OCI-LY3 (cell line): ENCODE results near the gene INF2.

Experiments used
- H2AFZ ChIP-seq: fragments of 200-600, 300-600 bp; shearing (Covaris generic); 2 replicates; pipeline ENCODE4 v1.6.0; 2014; ENCODE audit warnings: antibody characterized with exemption, low read depth, low read length
- H3K27ac ChIP-seq: fragments of 200-600, 300-600 bp; sonication (generic); 2 replicates; pipeline ENCODE4 v1.5.1; 2014; ENCODE audit warnings: mild to moderate bottlenecking, low read length, moderate library complexity, mixed read lengths
- H3K27me3 ChIP-seq: fragments of 200-600, 300-600 bp; sonication (generic); 2 replicates; pipeline ENCODE4 v1.6.1; 2014; ENCODE audit warnings: low read depth, low read length, mixed read lengths
- H3K36me3 ChIP-seq: fragments of 200-600, 300-600 bp; sonication (generic); replicated peaks from 2 replicates; pipeline ENCODE3; 2014; ENCODE audit warnings: low read depth, low read length, mixed read lengths
- H3K4me1 ChIP-seq: fragments of 300-600, 200-600 bp; sonication (generic); 2 replicates; pipeline ENCODE4 v1.6.1; 2014; ENCODE audit warnings: low read length, mixed read lengths
- H3K4me2 ChIP-seq: fragments of 200-600, 300-600 bp; sonication (generic); 2 replicates; pipeline ENCODE4 v1.6.1; 2014; ENCODE audit warnings: low read length, mixed read lengths
- H3K4me3 ChIP-seq: fragments of 300-600, 200-600 bp; sonication (generic); 2 replicates; pipeline ENCODE4 v1.5.1; 2014; ENCODE audit warnings: antibody characterized with exemption, mild to moderate bottlenecking, low read length, moderate library complexity
- H3K79me2 ChIP-seq: fragments of 300-600, 200-600 bp; shearing (Covaris generic); 2 replicates; pipeline ENCODE4 v1.6.1; 2014; ENCODE audit warnings: mild to moderate bottlenecking, low read length, mixed read lengths
- H3K9ac ChIP-seq: fragments of 300-600, 200-600 bp; shearing (Covaris generic); 2 replicates; pipeline ENCODE4 v1.6.0; 2014; ENCODE audit warnings: mild to moderate bottlenecking, low read length, moderate library complexity
- H3K9me3 ChIP-seq: fragments of 200-600, 300-600 bp; shearing (Covaris generic); 2 replicates; pipeline ENCODE4 v1.6.1; 2014; ENCODE audit warnings: low read length, mixed read lengths; ENCODE audit not compliant: insufficient read depth
- H4K20me1 ChIP-seq: fragments of 200-600, 300-600 bp; sonication (generic); 2 replicates; pipeline ENCODE4 v1.6.1; 2016; ENCODE audit warnings: low read length, mixed read lengths; ENCODE audit not compliant: insufficient read depth
- EZH2phosphoT487 ChIP-seq: fragments of 200-600 bp; shearing (Covaris generic); IDR thresholded peaks from 2 replicates; pipeline ENCODE4 v1.6.1; 2018; ENCODE audit warnings: antibody characterized with exemption, mixed run types, low read depth
- TF ChIP-seq, protein P1 (sequence below): fragments of 200-600, 300-600 bp; sonication (generic); IDR thresholded peaks from 2 replicates; pipeline ENCODE4 v1.5.1; 2014; ENCODE audit warnings: antibody characterized with exemption, low read length, low read depth

Gene INF2

DNA sequence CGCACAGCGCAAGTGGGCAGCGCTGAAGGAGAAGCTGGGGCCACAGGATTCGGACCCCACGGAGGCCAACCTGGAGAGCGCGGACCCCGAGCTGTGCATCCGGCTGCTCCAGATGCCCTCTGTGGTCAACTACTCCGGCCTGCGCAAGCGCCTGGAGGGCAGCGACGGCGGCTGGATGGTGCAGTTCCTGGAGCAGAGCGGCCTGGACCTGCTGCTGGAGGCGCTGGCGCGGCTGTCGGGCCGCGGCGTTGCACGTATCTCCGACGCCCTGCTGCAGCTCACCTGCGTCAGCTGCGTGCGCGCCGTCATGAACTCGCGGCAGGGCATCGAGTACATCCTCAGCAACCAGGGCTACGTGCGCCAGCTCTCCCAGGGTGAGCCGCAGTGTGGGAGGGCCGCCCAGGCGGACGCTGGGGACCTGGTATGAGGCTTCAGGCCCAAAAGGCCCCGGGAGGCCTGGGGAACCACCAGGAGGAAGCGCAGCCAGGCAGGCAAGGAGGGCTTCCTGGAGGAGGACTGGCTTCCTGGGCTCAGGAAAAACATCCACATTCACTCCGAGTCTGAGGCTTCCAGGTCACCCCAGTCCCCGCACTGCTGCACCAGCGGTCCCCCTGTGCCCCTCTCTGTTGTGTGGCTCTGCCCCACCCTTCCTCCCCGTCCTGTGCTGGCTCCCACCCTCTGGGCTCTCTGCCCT is 12.1 kb downstream of the INF2 start:
- H3K27me3 ChIP-seq: no peaks in the 10 kb centered on the region
- no peaks in the 10 kb centered on the region for H3K79me2 ChIP-seq
- no peaks in the 10 kb centered on the region for H3K9me3 ChIP-seq
- H3K4me2 ChIP-seq: no peak overlapping the region
- H2AFZ ChIP-seq: no peak overlapping the region
- TF ChIP-seq, protein P1, sequence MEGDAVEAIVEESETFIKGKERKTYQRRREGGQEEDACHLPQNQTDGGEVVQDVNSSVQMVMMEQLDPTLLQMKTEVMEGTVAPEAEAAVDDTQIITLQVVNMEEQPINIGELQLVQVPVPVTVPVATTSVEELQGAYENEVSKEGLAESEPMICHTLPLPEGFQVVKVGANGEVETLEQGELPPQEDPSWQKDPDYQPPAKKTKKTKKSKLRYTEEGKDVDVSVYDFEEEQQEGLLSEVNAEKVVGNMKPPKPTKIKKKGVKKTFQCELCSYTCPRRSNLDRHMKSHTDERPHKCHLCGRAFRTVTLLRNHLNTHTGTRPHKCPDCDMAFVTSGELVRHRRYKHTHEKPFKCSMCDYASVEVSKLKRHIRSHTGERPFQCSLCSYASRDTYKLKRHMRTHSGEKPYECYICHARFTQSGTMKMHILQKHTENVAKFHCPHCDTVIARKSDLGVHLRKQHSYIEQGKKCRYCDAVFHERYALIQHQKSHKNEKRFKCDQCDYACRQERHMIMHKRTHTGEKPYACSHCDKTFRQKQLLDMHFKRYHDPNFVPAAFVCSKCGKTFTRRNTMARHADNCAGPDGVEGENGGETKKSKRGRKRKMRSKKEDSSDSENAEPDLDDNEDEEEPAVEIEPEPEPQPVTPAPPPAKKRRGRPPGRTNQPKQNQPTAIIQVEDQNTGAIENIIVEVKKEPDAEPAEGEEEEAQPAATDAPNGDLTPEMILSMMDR: no peak
- no peak for TF ChIP-seq EZH2phosphoT487
- no peak overlapping the region for H3K4me3 ChIP-seq
- peaks cover 8% of the 10 kb centered on the region; the same call in 1 of the 2 replicates for H4K20me1 ChIP-seq
- peaks cover 12% of the 10 kb centered on the region for H3K36me3 ChIP-seq
- no peaks in the 10 kb centered on the region for H3K4me1 ChIP-seq
- H3K27ac ChIP-seq: no peak overlapping the region
- no peak overlapping the region for H3K9ac ChIP-seq

DNA sequence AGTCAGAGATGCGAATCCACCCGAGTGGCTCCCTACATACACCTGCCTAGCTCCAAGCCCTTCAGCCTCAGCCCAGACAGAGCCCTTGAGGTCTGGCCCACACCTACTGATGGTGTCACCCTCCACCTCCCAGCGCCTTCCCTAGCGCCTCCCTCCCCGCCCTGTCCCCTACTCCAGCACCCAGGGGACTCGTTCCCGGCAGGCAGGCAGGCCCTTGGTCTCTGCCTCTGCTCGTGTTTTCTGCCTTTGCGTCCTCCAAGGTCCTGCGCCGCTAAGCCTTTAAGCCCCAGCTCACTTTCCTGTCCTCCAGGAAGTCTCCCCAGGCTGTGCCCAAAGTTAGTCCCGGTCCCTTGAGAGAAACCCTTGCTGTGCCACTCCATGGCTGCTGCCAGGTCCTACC is 12.7 kb downstream of the INF2 start:
- TF ChIP-seq, protein P1: no peak
- TF ChIP-seq EZH2phosphoT487: no peak
- Histone ChIP-seq H3K4me1 (no peaks in the 10 kb centered on the region), H3K79me2 (no peaks in the 10 kb centered on the region), H3K27ac (no peak overlapping the region), H3K27me3 (no peaks in the 10 kb centered on the region), H3K9ac (no peak overlapping the region), H3K4me3 (no peak overlapping the region), H3K4me2 (no peak overlapping the region), H3K36me3 (peaks cover 12% of the 10 kb centered on the region), H2AFZ (no peak overlapping the region), H4K20me1 (peaks cover 8% of the 10 kb centered on the region; the same call in 1 of the 2 replicates), H3K9me3 (no peaks in the 10 kb centered on the region)

DNA sequence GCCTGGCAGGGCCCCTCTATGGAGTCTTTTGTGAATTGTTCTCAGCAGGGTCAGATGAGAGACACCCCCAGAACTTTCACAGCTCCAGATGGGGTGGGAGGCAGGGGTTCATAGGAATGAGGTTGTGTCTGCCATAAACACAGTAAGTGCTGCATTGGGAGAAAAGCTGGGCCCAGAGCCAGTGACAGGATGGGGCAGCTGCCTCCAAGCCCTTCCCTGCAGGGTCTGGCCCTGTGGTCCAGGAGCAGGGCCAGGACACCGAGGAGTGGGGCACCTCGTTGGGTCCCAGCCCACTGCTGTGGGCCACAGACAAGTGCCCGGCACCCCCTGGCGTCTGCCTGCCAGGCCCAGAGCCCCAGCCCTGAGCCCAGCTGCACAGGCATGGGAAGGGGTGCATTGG is 13.3 kb downstream of the INF2 start:
- Histone ChIP-seq H3K79me2 (no peaks in the 10 kb centered on the region), H3K27me3 (no peaks in the 10 kb centered on the region), H3K4me1 (no peaks in the 10 kb centered on the region), H4K20me1 (peaks cover 5% of the 10 kb centered on the region; the same call in 1 of the 2 replicates), H3K4me2 (no peak overlapping the region), H3K9ac (no peak overlapping the region), H3K9me3 (no peaks in the 10 kb centered on the region), H3K27ac (no peak overlapping the region), H2AFZ (no peak overlapping the region), H3K36me3 (peaks cover 12% of the 10 kb centered on the region), H3K4me3 (no peak overlapping the region)
- TF ChIP-seq, protein P1: no peak
- TF ChIP-seq EZH2phosphoT487: no peak

DNA sequence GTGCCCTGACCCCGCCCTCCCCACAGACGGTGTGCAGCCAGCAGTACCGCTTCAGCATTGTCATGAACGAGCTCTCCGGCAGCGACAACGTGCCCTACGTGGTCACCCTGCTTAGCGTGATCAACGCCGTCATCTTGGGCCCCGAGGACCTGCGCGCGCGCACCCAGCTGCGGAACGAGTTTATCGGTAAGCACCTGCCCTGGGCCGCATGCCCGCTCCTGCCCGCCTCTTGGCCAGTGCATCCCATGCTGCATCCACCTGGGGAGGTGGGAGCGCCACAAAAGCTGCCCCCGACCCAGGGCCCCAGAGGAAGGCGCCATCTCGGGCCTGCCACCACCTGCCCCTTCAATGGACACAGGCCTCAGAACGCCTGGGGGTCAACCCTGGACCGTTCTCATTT is 13.9 kb downstream of the INF2 start:
- H3K27me3 ChIP-seq: no peaks in the 10 kb centered on the region
- H3K27ac ChIP-seq: no peak overlapping the region

More for the DNA sequence above, 13.9 kb downstream of the INF2 start:
- H3K4me1 ChIP-seq: no peaks in the 10 kb centered on the region
- H3K4me3 ChIP-seq: no peak overlapping the region
- no peaks in the 10 kb centered on the region for H3K79me2 ChIP-seq
- no peak overlapping the region for H3K4me2 ChIP-seq
- H2AFZ ChIP-seq: no peak overlapping the region
- TF ChIP-seq, protein P1: no peak
- no peak for TF ChIP-seq EZH2phosphoT487
- H4K20me1 ChIP-seq: peaks cover 5% of the 10 kb centered on the region; the same call in 1 of the 2 replicates
- peaks cover 12% of the 10 kb centered on the region for H3K36me3 ChIP-seq
- no peaks in the 10 kb centered on the region for H3K9me3 ChIP-seq
- H3K9ac ChIP-seq: no peak overlapping the region
